Smooth muscle cell (in vitro differentiated cells): Measurements from ENCODE around the gene BPIFB6. TPM values are rescaled to one million over a fixed set of nuclear protein-coding genes. Genes with fewer than 3 reads are reported as not detected.

Source experiments
- DNase-seq: peaks from one replicate; lab custom pipeline; 2025; ENCODE audit not compliant: unreplicated experiment; lab: John Stamatoyannopoulos, UW
- H2AFZ ChIP-seq: fragments of 200-600 bp; sonication (generic); 2 replicates; pipeline ENCODE4 v1.6.0; 2016; ENCODE audit warnings: antibody characterized with exemption, low read depth, mild to moderate bottlenecking
- H3F3A ChIP-seq: fragments of 200-600 bp; sonication (generic); 2 replicates; pipeline ENCODE4 v1.6.0; 2017; ENCODE audit warnings: antibody characterized with exemption, low read depth
- H3K27ac ChIP-seq: fragments of 200-600 bp; sonication (generic); 2 replicates; pipeline ENCODE4 v1.5.1; 2016; ENCODE audit warnings: low read depth, mild to moderate bottlenecking
- H3K27me3 ChIP-seq: fragments of 200-600 bp; sonication (generic); 2 replicates; pipeline ENCODE4 v1.6.1; 2016; ENCODE audit warnings: low read depth, mild to moderate bottlenecking
- H3K36me3 ChIP-seq: fragments of 200-600 bp; sonication (generic); 2 replicates; pipeline ENCODE4 v1.5.1; 2016; ENCODE audit warnings: low read depth
- H3K4me1 ChIP-seq: fragments of 200-600 bp; sonication (generic); 2 replicates; pipeline ENCODE4 v1.5.1; 2016; ENCODE audit warnings: low read depth
- H3K4me2 ChIP-seq: fragments of 200-600 bp; sonication (generic); 2 replicates; pipeline ENCODE4 v1.6.0; 2016; ENCODE audit warnings: mild to moderate bottlenecking
- H3K4me3 ChIP-seq: fragments of 200-600 bp; sonication (generic); 2 replicates; pipeline ENCODE4 v1.5.1; 2016; ENCODE audit warnings: mild to moderate bottlenecking
- H3K79me2 ChIP-seq: fragments of 200-600 bp; sonication (generic); 2 replicates; pipeline ENCODE4 v1.6.0; 2016; ENCODE audit warnings: low read depth, mild to moderate bottlenecking
- H3K9ac ChIP-seq: fragments of 200-600 bp; sonication (generic); 2 replicates; pipeline ENCODE4 v1.6.0; 2016; ENCODE audit warnings: low read depth
- H3K9me3 ChIP-seq: fragments of 200-600 bp; sonication (generic); replicated peaks from 2 replicates; pipeline ENCODE4 v1.5.1; 2016; ENCODE audit warnings: low read depth
- H4K20me1 ChIP-seq: fragments of 200-600 bp; sonication (generic); 2 replicates; pipeline ENCODE4 v1.6.0; 2016; ENCODE audit warnings: low read depth
- WGBS: methylation state at CpG from one replicate; pipeline ENCODE4 v1.1.7; 2016; ENCODE audit warnings: low lambda C conversion rate; 5-methylcytosine and 5-hydroxymethylcytosine counted together
- polyA plus RNA-seq: library from polyadenylated mRNA; unstranded; fragments of >200 nt; fragmentation: Nextera tagmentation; extraction: Ambion mirVana; gene quantifications from 2 replicates; pipeline ENCODE4 v1.2.1, GENCODE V29; 2016
- total RNA-seq: library from RNA; depleted of rRNA; stranded (reverse); fragments of >200 nt; gene quantifications from 2 replicates; pipeline ENCODE4 v1.2.3, GENCODE V29; 2014
- TF ChIP-seq, protein P1 (sequence below): fragments of 200-600 bp; sonication (generic); IDR thresholded peaks from 2 replicates; pipeline ENCODE4 v1.5.1; 2017; ENCODE audit warnings: borderline replicate concordance, mild to moderate bottlenecking, antibody characterized with exemption; ENCODE audit not compliant: insufficient read depth, poor library complexity, severe bottlenecking

BPIFB6 gene
- total and polyA plus RNA-seq, 2 experiments from 2014 or later = not detected

DNA sequence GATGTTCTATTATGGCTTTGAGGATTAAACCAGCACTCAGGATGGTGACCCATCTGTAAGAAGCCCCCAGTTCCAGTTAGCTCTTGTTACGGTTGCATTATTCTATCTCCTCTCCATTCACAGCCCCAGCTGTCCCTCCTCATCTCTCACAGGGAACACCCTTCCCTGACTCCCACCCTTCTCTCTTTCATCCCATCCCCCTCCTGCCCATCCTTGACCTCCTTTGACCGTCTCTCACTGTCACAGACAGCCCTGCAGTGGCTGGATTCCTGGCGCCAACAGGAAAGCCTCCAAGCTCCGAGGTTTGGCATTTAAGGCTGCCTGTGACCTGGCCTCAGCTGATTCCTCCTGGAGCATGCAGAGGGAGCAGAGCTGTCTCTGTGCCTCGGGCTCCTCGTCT lies 43.8 kb downstream of the BPIFB6 start:
- Histone ChIP-seq H3K4me1 (no peaks in the 10 kb centered on the region), H4K20me1 (no peaks in the 10 kb centered on the region), H3K9ac (no peak overlapping the region), H3K4me2 (no peak overlapping the region), H3K27ac (no peak overlapping the region), H3K36me3 (no peaks in the 10 kb centered on the region), H2AFZ (no peak overlapping the region), H3K27me3 (no peaks in the 10 kb centered on the region), H3K79me2 (no peaks in the 10 kb centered on the region), H3K9me3 (no peaks in the 10 kb centered on the region), H3K4me3 (no peak overlapping the region), H3F3A (no peaks in the 10 kb centered on the region)
- TF ChIP-seq, protein P1, sequence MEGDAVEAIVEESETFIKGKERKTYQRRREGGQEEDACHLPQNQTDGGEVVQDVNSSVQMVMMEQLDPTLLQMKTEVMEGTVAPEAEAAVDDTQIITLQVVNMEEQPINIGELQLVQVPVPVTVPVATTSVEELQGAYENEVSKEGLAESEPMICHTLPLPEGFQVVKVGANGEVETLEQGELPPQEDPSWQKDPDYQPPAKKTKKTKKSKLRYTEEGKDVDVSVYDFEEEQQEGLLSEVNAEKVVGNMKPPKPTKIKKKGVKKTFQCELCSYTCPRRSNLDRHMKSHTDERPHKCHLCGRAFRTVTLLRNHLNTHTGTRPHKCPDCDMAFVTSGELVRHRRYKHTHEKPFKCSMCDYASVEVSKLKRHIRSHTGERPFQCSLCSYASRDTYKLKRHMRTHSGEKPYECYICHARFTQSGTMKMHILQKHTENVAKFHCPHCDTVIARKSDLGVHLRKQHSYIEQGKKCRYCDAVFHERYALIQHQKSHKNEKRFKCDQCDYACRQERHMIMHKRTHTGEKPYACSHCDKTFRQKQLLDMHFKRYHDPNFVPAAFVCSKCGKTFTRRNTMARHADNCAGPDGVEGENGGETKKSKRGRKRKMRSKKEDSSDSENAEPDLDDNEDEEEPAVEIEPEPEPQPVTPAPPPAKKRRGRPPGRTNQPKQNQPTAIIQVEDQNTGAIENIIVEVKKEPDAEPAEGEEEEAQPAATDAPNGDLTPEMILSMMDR = no peak
- no peak for DNase-seq
- WGBS = 65% methylated on average over 6 of the region's 6 CpGs

DNA sequence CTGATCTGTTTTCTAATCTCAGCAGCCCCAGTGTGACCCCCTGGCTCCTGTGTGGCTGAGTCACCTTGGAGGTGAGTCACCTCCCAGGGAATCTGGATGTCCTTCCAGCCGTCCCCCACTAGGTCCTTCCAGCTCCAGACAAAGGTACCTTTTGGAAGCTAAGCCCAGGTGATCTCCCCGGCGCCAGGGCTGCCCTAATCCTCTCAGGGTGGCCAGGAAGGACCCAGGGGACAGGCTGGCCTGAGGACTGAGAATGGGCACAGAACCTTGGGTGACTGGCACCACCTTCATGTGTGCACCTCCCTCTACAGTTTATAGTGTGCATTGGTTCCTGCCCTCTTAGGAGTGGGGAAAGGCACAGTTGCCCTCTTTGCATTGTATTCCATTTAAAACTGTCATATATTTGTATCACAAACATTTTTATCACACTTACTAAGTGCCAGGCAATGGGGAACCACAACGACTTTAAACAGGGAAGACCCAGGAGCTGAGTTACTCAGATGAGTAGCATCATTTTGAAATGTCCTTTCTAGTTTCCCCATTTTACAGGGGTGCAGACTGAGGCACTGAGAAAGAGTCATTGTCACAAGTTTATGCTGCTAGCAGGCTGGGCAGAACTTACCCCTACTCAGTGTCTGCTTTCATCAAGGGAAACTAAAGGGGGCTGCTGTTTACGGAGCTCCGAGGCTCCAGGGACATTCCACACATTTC lies 45.4 kb downstream of the BPIFB6 start:
- WGBS = 49% methylated on average over 6 of the region's 6 CpGs
- no peaks in the 10 kb centered on the region for H3K27me3 ChIP-seq
- H3K36me3 ChIP-seq = no peaks in the 10 kb centered on the region
- H4K20me1 ChIP-seq = no peaks in the 10 kb centered on the region
- H3K27ac ChIP-seq = no peak overlapping the region
- H2AFZ ChIP-seq = no peak overlapping the region
- H3F3A ChIP-seq = no peaks in the 10 kb centered on the region
- H3K79me2 ChIP-seq = no peaks in the 10 kb centered on the region
- no peaks in the 10 kb centered on the region for H3K4me1 ChIP-seq
- no peaks in the 10 kb centered on the region for H3K9me3 ChIP-seq
- H3K9ac ChIP-seq = no peak overlapping the region
- DNase-seq = no peak
- H3K4me3 ChIP-seq = no peak overlapping the region
- TF ChIP-seq, protein P1 = peak; percentile 36
- H3K4me2 ChIP-seq = no peak overlapping the region

DNA sequence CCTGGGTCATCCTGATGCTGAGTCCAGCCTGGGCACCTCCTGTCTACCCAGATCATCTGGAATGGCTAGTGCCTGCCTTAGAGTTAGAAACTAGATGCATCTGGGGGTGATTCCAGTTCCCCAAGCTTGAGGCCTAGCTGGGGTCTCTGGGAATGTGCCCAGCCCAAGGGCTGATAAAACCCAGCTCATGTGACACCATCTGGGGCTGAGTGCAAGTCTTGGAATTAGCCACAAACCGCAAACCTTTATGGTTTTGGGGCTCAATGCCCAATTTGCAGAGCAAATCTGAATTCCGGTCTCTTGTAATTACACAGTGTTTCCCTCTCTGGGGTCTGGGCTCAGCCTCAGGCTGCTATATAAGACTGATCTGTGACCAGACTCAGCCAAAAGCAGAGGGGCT lies 47.8 kb downstream of the BPIFB6 start, which contains the start of gene BPIFB4:
Gene BPIFB4 (plus strand): TSS at position 385 of the 400 bp plus-strand sequence. CDS start 1,884 bp downstream, outside the sequence.
- no peak for DNase-seq
- 98% methylated on average over 2 of the region's 2 CpGs for WGBS
- TF ChIP-seq, protein P1 = no peak
- Histone ChIP-seq H3K9ac (no peak within 1 kb of the TSS), H3K9me3 (no peaks in the 10 kb centered on the region), H4K20me1 (no peaks in the 10 kb centered on the region), H3K4me1 (no peaks in the 10 kb centered on the region), H3K36me3 (no peaks in the 10 kb centered on the region), H3K4me3 (no peak within 1 kb of the TSS), H3K79me2 (no peaks in the 10 kb centered on the region), H3K4me2 (no peak within 1 kb of the TSS), H2AFZ (no peak within 1 kb of the TSS), H3F3A (no peaks in the 10 kb centered on the region), H3K27ac (no peak within 1 kb of the TSS), H3K27me3 (no peaks in the 10 kb centered on the region)
